Measurements from ENCODE around the gene PRTN3. TPM values are rescaled to one million over a fixed set of nuclear protein-coding genes. Genes with fewer than 3 reads are reported as not detected.
"Not testable (repeated sequence)": the region's sequence is repeated elsewhere in the genome, so short reads cannot be mapped to it uniquely, and the experiment has no call there.

PRTN3 gene
- total RNA-seq, 2 donors from 2014 or later, result not detected

DNA sequence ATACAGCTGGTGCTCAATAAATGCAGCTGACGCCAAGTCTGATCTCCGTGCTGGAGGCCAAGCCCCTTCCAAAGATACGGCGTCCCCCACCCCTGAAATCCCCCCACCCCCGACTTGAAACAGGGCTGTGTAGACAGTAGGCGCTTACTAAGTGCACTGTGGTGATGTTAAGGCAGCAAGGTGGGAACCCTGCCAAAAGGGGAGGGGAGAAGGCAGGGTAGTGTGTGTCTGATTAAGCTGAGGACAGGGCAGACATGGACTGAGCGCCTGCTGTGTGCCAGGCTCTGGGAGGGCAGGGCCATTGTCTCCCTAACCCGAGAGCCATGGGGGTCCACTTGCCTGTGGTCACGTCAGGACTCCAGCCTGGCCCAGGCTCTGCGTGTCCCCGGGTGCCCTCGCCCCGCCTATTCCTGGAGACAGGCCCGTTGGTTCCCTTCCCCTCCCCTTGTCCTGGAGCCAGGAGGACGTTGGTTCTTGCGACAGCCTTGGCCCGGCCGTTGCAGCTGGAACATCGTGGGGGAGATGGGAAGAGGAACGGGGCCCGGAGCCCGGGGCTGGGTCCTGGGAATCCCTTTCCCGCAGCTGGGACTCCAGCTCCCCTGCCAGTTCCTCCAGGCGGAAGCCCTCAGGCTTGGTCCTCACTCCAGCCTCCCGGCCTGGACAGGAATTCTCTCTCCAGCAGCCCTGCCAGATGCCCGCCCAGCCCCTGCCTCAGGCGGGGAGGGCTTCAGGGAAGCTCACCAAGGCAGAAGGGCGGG, 9.6 kb downstream of the PRTN3 start:
- ATAC-seq (replicated peaks in 1 of 2), result no peak
- Mint-ChIP-seq H3K9me3 (no peaks in the 10 kb centered on the region), H3K4me3 (no peak overlapping the region), H3K4me1 (ENCODE audit: low read depth) (no peaks in the 10 kb centered on the region), H3K27me3 (ENCODE audit: low read depth) (peaks cover 19% of the 10 kb centered on the region), H3K36me3 (ENCODE audit: insufficient read depth in 2 of 2) (no peaks in the 10 kb centered on the region), H3K27ac (no peak overlapping the region)
- no peak for DNase-seq

DNA sequence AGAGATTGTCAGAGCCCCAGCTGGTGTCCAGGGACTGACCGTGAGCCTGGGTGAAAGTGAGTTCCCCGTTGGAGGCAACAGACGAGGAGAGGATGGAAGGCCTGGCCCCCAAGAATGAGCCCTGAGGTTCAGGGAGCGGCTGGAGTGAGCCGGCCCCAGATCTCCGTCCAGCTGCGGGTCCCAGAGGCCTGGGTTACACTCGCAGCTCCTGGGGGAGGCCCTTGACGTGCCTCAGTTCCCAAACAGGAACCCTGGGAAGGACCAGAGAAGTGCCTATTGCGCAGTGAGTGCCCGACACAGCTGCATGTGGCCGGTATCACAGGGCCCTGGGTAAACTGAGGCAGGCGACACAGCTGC, 10.2 kb downstream of the PRTN3 start:
- Mint-ChIP-seq H3K27me3 (ENCODE audit: low read depth) (peaks cover 14% of the 10 kb centered on the region), H3K9me3 (no peaks in the 10 kb centered on the region), H3K36me3 (ENCODE audit: insufficient read depth in 2 of 2) (no peaks in the 10 kb centered on the region), H3K27ac (no peak overlapping the region), H3K4me3 (no peak overlapping the region), H3K4me1 (ENCODE audit: low read depth) (no peaks in the 10 kb centered on the region)
- ATAC-seq (replicated peaks in 1 of 2) (no peak), DNase-seq (no peak)

DNA sequence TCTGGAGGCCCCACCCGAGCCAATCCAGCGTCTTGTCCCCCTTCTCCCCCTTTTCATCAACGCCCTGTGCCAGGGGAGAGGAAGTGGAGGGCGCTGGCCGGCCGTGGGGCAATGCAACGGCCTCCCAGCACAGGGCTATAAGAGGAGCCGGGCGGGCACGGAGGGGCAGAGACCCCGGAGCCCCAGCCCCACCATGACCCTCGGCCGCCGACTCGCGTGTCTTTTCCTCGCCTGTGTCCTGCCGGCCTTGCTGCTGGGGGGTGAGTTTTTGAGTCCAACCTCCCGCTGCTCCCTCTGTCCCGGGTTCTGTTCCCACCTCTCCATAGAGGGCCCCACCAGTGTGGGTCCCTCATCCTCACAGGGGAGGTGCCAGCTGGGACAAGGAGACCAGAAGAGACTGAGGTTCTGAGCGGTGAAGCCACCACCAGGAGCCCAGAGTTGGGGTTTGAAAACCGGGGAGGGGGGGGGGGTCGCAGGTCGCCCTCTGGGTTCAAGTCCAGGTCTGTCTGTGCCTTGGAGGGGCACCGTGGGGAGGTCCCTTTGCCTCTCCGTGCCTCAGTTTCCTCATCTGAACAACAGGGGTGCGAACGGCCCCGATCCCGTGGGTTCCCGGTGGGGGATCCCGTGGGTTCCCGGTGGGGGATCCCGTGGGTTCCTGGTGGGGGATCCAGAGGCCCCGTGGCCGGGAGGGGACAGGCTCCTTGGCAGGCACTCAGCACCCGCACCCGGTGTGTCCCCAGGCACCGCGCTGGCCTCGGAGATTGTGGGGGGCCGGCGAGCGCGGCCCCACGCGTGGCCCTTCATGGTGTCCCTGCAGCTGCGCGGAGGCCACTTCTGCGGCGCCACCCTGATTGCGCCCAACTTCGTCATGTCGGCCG, 11.6 kb downstream of the PRTN3 start, which contains the start of gene ELANE:
Gene ELANE, plus strand, starts transcription at position 168 of the 878 bp plus-strand sequence. Its CDS starts 26 bp downstream, at position 194.
- ATAC-seq (replicated peaks in 1 of 2) (no peak), DNase-seq (no peak)
- Mint-ChIP-seq H3K4me1 (ENCODE audit: low read depth) (no peaks in the 10 kb centered on the region), H3K4me3 (no peak within 1 kb of the TSS), H3K27me3 (ENCODE audit: low read depth) (peaks cover 5% of the 10 kb centered on the region), H3K9me3 (no peaks in the 10 kb centered on the region), H3K27ac (no peak within 1 kb of the TSS), H3K36me3 (ENCODE audit: insufficient read depth in 2 of 2) (no peaks in the 10 kb centered on the region)

DNA sequence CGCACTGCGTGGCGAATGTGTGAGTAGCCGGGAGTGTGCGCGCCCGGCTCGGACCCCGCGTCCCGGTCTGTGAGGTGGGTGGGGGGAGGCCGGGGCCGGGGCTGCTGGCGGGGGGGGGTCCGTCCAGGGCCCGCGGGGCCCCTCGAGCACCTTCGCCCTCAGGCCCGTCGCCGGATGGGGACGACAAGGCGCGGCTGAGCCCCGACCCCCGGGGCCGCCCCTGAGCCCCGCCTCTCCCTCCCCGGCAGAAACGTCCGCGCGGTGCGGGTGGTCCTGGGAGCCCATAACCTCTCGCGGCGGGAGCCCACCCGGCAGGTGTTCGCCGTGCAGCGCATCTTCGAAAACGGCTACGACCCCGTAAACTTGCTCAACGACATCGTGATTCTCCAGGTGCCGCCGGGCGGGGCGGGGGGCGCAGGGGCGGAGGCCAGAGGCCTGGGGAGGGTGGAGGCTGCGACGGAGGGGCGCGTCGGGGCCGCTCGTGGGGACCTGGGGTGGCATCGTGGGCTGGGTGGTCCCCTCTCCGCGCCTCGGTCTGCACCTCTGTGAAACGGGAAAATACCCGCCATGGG, 12.3 kb downstream of the PRTN3 start:
- Mint-ChIP-seq H3K27me3 (ENCODE audit: low read depth) (peaks cover under 1% of the 10 kb centered on the region), H3K27ac (no peak overlapping the region), H3K4me1 (ENCODE audit: low read depth) (no peaks in the 10 kb centered on the region), H3K4me3 (no peak overlapping the region), H3K9me3 (no peaks in the 10 kb centered on the region), H3K36me3 (ENCODE audit: insufficient read depth in 2 of 2) (no peaks in the 10 kb centered on the region)
- no peak for ATAC-seq (replicated peaks in 1 of 2)
- DNase-seq, result no peak

DNA sequence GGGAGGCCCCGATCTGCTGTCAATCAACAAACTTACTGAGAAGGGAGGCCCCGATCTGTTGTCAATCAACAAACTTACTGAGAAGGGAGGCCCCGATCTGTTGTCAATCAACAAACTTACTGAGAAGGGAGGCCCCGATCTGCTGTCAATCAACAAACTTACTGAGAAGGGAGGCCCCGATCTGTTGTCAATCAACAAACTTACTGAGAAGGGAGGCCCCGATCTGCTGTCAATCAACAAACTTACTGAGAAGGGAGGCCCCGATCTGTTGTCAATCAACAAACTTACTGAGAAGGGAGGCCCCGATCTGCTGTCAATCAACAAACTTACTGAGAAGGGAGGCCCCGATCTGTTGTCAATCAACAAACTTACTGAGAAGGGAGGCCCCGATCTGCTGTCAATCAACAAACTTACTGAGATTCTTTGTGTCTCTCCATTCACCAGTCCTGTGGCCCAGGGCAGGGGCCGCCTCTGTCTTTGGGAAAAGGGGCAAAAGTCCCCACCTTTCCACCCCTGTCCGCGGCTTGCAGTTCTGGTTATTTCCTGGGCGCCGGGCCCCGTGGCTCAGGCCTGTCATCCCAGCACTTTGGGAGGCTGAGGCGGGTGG, 12.9 kb downstream of the PRTN3 start:
- H3K4me1 Mint-ChIP-seq (ENCODE audit: low read depth); H3K27me3 Mint-ChIP-seq (ENCODE audit: low read depth); ATAC-seq (replicated peaks in 1 of 2); H3K27ac Mint-ChIP-seq; DNase-seq; H3K9me3 Mint-ChIP-seq; H3K4me3 Mint-ChIP-seq; H3K36me3 Mint-ChIP-seq (ENCODE audit: insufficient read depth in 2 of 2): not testable (repeated sequence)

DNA sequence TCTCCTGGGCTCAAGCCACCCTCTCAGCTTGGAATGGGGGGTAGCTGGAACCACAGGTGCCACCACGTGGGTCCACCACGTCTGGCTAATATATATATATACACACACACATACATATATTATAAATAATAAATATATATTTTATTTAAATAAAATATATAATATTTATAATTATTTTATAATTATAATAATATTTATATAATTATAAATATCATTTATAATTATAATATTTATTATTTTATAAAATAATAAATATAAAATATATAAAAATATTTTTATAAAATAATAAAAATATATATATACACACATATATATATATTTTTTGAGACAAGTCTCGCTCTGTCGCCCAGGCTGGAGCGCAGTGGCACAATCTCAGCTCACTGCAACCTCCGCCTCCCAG, 13.8 kb downstream of the PRTN3 start:
- H3K4me1 Mint-ChIP-seq (ENCODE audit: low read depth), result no peaks in the 10 kb centered on the region
- ATAC-seq (replicated peaks in 1 of 2) (no peak), DNase-seq (no peak)
- H3K4me3 Mint-ChIP-seq, result no peak overlapping the region
- no peaks in the 10 kb centered on the region for H3K9me3 Mint-ChIP-seq
- H3K36me3 Mint-ChIP-seq (ENCODE audit: insufficient read depth in 2 of 2), result no peaks in the 10 kb centered on the region
- peaks cover 5% of the 10 kb centered on the region for H3K27me3 Mint-ChIP-seq (ENCODE audit: low read depth)
- no peak overlapping the region for H3K27ac Mint-ChIP-seq

DNA sequence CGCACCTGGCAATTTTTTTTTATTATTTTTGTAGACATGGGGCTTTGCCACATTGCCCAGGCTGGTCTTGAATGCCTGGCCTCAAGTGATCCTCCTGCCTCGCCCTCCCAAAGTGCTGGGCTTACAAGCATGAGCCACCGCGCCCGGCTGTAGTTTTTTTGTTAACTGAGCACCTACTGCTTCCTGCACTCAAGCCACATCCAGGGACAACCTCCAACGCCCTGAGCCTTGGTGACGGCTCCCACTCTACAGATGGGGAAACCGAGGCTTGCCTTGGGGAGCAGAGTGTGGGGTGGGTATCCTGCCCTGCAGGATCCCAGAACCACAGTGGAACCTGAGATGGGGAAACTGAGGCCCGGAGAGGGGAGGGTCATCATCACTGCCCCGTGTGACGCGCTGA, 14.3 kb downstream of the PRTN3 start:
- no peak for ATAC-seq (replicated peaks in 1 of 2)
- no peak for DNase-seq
- Mint-ChIP-seq H3K27ac (no peak overlapping the region), H3K36me3 (ENCODE audit: insufficient read depth in 2 of 2) (no peaks in the 10 kb centered on the region), H3K4me1 (ENCODE audit: low read depth) (no peaks in the 10 kb centered on the region), H3K27me3 (ENCODE audit: low read depth) (peaks cover 5% of the 10 kb centered on the region), H3K9me3 (no peaks in the 10 kb centered on the region), H3K4me3 (no peak overlapping the region)

DNA sequence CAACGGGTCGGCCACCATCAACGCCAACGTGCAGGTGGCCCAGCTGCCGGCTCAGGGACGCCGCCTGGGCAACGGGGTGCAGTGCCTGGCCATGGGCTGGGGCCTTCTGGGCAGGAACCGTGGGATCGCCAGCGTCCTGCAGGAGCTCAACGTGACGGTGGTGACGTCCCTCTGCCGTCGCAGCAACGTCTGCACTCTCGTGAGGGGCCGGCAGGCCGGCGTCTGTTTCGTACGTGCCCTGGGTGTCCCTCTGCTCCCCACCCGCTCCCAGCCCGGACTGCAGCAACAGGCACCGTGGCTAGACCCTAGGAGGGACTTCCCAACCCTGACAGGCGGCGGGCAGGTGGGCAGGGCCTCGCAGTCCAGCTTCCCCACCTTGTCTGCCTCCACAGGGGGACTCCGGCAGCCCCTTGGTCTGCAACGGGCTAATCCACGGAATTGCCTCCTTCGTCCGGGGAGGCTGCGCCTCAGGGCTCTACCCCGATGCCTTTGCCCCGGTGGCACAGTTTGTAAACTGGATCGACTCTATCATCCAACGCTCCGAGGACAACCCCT, 14.8 kb downstream of the PRTN3 start:
- Mint-ChIP-seq H3K27me3 (ENCODE audit: low read depth) (peaks cover 5% of the 10 kb centered on the region), H3K36me3 (ENCODE audit: insufficient read depth in 2 of 2) (no peaks in the 10 kb centered on the region), H3K4me3 (no peak overlapping the region), H3K9me3 (no peaks in the 10 kb centered on the region), H3K27ac (no peak overlapping the region), H3K4me1 (ENCODE audit: low read depth) (no peaks in the 10 kb centered on the region)
- ATAC-seq (replicated peaks in 1 of 2) (no peak), DNase-seq (no peak)

DNA sequence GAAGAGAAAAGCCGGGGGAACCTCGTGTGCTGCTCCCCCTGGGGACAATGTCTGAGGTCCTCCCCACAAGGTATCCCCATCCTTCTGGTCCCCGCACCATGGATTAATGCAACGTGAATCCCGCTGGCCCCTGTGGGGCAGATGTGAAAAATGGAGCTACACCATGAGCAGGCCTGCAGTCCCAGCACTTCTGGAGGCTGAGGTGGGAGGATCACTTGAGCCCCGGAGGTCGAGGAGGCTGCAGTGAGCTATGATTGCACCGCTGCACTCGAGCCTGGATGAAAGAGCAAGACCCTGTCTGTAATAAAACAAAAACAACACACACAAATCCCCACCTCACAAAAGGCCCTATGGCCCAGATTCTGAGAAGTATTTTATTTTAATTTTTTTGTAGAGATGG, 17.5 kb downstream of the PRTN3 start:
- no peaks in the 10 kb centered on the region for H3K36me3 Mint-ChIP-seq (ENCODE audit: insufficient read depth in 2 of 2)
- no peak overlapping the region for H3K4me3 Mint-ChIP-seq
- no peak for DNase-seq
- peaks cover 5% of the 10 kb centered on the region for H3K27me3 Mint-ChIP-seq (ENCODE audit: low read depth)
- H3K4me1 Mint-ChIP-seq (ENCODE audit: low read depth), result peaks cover 9% of the 10 kb centered on the region
- no peak for ATAC-seq (replicated peaks in 1 of 2)
- H3K27ac Mint-ChIP-seq, result no peak overlapping the region
- H3K9me3 Mint-ChIP-seq, result no peaks in the 10 kb centered on the region

DNA sequence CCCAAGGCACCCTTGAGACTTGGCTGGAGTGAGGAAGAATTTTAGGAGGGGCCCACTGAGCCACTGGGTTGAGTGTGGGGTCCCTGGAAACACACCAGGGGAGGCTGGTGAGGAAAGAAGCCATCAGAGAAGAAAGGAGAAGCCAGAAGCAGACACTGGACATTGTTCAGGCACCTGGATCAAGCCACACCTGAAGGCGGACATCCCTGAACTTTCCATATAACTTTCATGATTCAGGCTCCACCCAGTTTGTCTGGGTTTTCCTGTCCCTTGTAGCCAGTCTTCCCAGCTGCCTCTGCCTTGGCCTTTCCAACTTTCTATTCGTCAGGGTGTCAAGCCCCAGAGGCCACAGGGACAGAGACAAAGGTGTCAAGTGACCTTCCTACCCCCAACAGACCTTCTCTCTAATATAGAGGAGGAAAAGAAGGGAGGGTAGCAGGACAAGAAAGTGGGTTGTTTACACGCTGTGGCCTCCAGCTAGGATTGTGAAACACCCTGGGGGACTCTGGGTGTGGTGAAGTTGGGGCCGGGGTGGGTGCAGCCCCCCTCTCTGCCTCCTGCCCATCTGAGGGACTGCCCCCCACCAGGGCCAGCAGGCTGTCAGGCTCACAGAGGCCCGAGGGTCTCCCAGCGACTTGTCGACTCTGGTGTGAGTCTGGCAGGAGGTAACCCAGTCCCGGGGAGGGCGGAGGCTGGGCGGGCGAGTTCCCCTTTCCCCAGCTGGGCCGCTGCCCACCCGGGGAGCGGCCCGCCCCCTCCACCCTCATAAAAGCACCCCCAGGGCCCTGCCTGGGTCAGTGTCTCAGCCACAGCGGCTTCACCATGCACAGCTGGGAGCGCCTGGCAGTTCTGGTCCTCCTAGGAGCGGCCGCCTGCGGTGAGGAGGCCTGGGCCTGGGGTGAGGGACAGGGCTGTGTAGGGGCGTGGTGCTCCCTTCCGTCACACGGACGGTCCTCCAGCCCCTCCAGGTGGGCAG, 18.4 kb downstream of the PRTN3 start, which contains the start of gene CFD:
Gene CFD, plus strand, starts transcription at position 797 of the 976 bp plus-strand sequence. Its CDS starts 26 bp downstream, at position 823.
- Mint-ChIP-seq H3K27ac (no peak within 1 kb of the TSS), H3K9me3 (no peaks in the 10 kb centered on the region), H3K4me1 (ENCODE audit: low read depth) (peaks cover 15% of the 10 kb centered on the region), H3K27me3 (ENCODE audit: low read depth) (peaks cover 5% of the 10 kb centered on the region), H3K36me3 (ENCODE audit: insufficient read depth in 2 of 2) (no peaks in the 10 kb centered on the region), H3K4me3 (peak within 1 kb of the TSS; percentile 61 to 62)
- DNase-seq (no peak), ATAC-seq (replicated peaks in 1 of 2) (no peak)

DNA sequence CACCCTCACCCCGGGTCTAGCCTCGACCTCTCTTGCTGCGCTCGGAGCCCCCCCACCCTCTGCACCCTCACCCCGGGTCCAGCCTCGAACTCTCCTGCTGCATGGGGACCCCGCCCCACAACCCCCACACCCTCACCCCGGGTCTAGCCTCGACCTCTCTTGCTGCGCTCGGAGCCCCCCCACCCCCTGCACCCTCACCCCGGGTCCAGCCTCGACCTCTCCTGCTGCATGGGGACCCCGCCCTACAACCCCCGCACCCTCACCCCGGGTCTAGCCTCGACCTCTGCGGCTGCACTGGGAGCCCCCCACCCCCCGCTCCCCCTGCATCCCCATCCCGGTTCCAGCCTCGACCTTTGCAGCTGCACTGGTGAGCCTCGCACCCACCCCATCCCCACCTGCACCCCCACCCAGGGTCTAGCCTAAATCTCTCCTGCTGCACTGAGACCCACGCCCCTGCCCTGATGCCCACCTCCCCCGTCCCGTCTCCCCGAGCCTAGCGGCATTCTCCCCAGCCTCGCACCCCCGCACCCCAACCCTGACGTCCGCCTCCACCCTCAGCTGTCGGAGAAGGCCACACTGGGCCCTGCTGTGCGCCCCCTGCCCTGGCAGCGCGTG, 20.4 kb downstream of the PRTN3 start:
- Mint-ChIP-seq H3K4me3 (peak overlapping the region; percentile 51 to 61), H3K36me3 (ENCODE audit: insufficient read depth in 2 of 2) (no peaks in the 10 kb centered on the region), H3K4me1 (ENCODE audit: low read depth) (peaks cover 15% of the 10 kb centered on the region), H3K9me3 (no peaks in the 10 kb centered on the region), H3K27ac (no peak overlapping the region), H3K27me3 (ENCODE audit: low read depth) (peaks cover 5% of the 10 kb centered on the region)
- DNase-seq (no peak), ATAC-seq (replicated peaks in 1 of 2) (no peak)
